H1 (cell line): Measurements from ENCODE around the gene FCER2. TPM values are rescaled to one million over a fixed set of nuclear protein-coding genes. Genes with fewer than 3 reads are reported as not detected.

Source experiments
- CTCF ChIA-PET: fragments of 300-600 bp; sonication (Branson Sonifier 250); formaldehyde crosslinking; loops from one replicate; lab custom pipeline; 2021; ENCODE audit not compliant: partially characterized antibody; lab: Charles Lee
- POLR2A ChIA-PET: fragments of 300-600 bp; sonication (Branson Sonifier 250); formaldehyde crosslinking; loops from one replicate; lab custom pipeline; 2021; ENCODE audit warnings: inconsistent platforms; ENCODE audit not compliant: partially characterized antibody; lab: Charles Lee
- DNase-seq, 2 experiments: peaks; one replicate each; pipeline versions ENCODE4 v3.0.0 to v3.0.0-alpha.2; 2010 to 2022; ENCODE audit warnings: low spot score in 2 of 2, low read depth in 1 of 2, mixed read lengths in 1 of 2
- FAIRE-seq: peaks from 2 replicates; lab custom pipeline; 2011; peaks lifted over from hg19 to GRCh38; lab: Jason Lieb, UNC
- H2AFZ ChIP-seq: 2 replicates; pipeline ENCODE4 v1.8.1; 2012; ENCODE audit warnings: low read length, inconsistent platforms
- H2AK5ac ChIP-seq: 2 replicates; pipeline ENCODE4 v1.6.1; 2013; ENCODE audit warnings: low read depth, low read length
- H2BK120ac ChIP-seq: replicated peaks from 2 replicates; pipeline ENCODE3; 2013; ENCODE audit warnings: low read depth, low read length, inconsistent platforms
- H2BK12ac ChIP-seq: 2 replicates; pipeline ENCODE4 v1.6.1; 2013; ENCODE audit warnings: low read depth, low read length
- H2BK15ac ChIP-seq: 2 replicates; pipeline ENCODE4 v1.6.1; 2013; ENCODE audit warnings: low read length
- H2BK20ac ChIP-seq: 2 replicates; pipeline ENCODE4 v1.6.1; 2013; ENCODE audit warnings: low read length
- H2BK5ac ChIP-seq: 2 replicates; pipeline ENCODE4 v1.6.1; 2013; ENCODE audit warnings: low read depth, low read length
- H3K14ac ChIP-seq: 2 replicates; pipeline ENCODE4 v1.6.1; 2013; ENCODE audit warnings: inconsistent platforms; ENCODE audit not compliant: insufficient read length
- H3K18ac ChIP-seq: 2 replicates; pipeline ENCODE4 v1.6.1; 2013; ENCODE audit warnings: low read length; ENCODE audit errors: extremely low read depth
- H3K23ac ChIP-seq: 2 replicates; pipeline ENCODE4 v1.6.1; 2013; ENCODE audit warnings: inconsistent platforms; ENCODE audit not compliant: insufficient read length
- H3K23me2 ChIP-seq: 2 replicates; pipeline ENCODE4 v1.6.1; 2013; ENCODE audit warnings: low read depth, low read length
- H3K27ac ChIP-seq: 2 replicates; pipeline ENCODE4 v1.6.1; 2011; ENCODE audit warnings: low read depth, low read length, inconsistent platforms
- H3K27me3 ChIP-seq, 4 experiments: replicated peaks in 1 of 4; 1 replicate in 1 of 4; 2 replicates in 3 of 4; pipeline versions ENCODE4 v1.6.1 to v1.8.1; 2011 to 2013; ENCODE audit warnings: low read length in 3 of 4, mild to moderate bottlenecking in 3 of 4, inconsistent platforms in 2 of 4, mixed read lengths in 2 of 4, moderate library complexity in 1 of 4; ENCODE audit not compliant: control insufficient read depth in 3 of 4, insufficient read depth in 3 of 4; ENCODE audit errors: extremely low read depth in 1 of 4
- H3K36me3 ChIP-seq, 4 experiments: 2 replicates each; pipeline versions ENCODE4 v1.6.1 to v1.8.1; 2011 to 2013; ENCODE audit warnings: mild to moderate bottlenecking in 4 of 4, low read length in 3 of 4, moderate library complexity in 2 of 4, control low read depth in 1 of 4, inconsistent platforms in 1 of 4; ENCODE audit not compliant: insufficient read depth in 4 of 4, control insufficient read depth in 2 of 4
- H3K4ac ChIP-seq: replicated peaks from 2 replicates; pipeline ENCODE3; 2013; ENCODE audit warnings: low read length, low read depth, mixed read lengths, inconsistent platforms; ENCODE audit not compliant: insufficient read length
- H3K4me1 ChIP-seq, 4 experiments: replicated peaks in 1 of 4; 1 replicate in 1 of 4; 2 replicates in 3 of 4; pipeline versions ENCODE4 v1.6.1 to v1.8.1; 2011 to 2013; ENCODE audit warnings: low read length in 3 of 4, inconsistent platforms in 2 of 4, mixed read lengths in 1 of 4; ENCODE audit not compliant: insufficient read depth in 4 of 4, control insufficient read depth in 3 of 4
- H3K4me2 ChIP-seq, 2 experiments: 2 replicates each; pipeline versions ENCODE4 v1.6.1 to v1.8.1; 2011 to 2013; ENCODE audit warnings: low read depth in 2 of 2, low read length in 2 of 2, control low read depth in 1 of 2, inconsistent platforms in 1 of 2, mild to moderate bottlenecking in 1 of 2; ENCODE audit not compliant: insufficient read depth in 1 of 2
- H3K4me3 ChIP-seq, 4 experiments: fragments of 200-600, 300-600 bp in 1 of 4; sonication (generic), shearing (Covaris generic), sonication (Bioruptor Twin) in 1 of 4; 2 replicates each; pipeline versions ENCODE4 v1.5.1 to v1.8.1; 2011 to 2016; ENCODE audit warnings: low read length in 4 of 4, low read depth in 3 of 4, control low read depth in 2 of 4, inconsistent platforms in 2 of 4, mild to moderate bottlenecking in 2 of 4, mixed read lengths in 1 of 4, moderate library complexity in 1 of 4; ENCODE audit not compliant: insufficient read depth in 2 of 4; ENCODE audit errors: extremely low read depth in 1 of 4
- H3K56ac ChIP-seq: replicated peaks from 2 replicates; pipeline ENCODE3; 2013; ENCODE audit warnings: low read depth, mild to moderate bottlenecking, mixed read lengths, low read length, inconsistent platforms; ENCODE audit not compliant: insufficient read length
- H3K79me1 ChIP-seq: 2 replicates; pipeline ENCODE4 v1.6.1; 2013; ENCODE audit warnings: low read depth, low read length, control low read depth
- H3K79me2 ChIP-seq, 2 experiments: 2 replicates each; pipeline versions ENCODE4 v1.6.1 to v1.8.1; 2012 to 2013; ENCODE audit warnings: low read length in 2 of 2, mild to moderate bottlenecking in 2 of 2, inconsistent platforms in 1 of 2; ENCODE audit not compliant: insufficient read depth in 2 of 2, control insufficient read depth in 1 of 2
- H3K9ac ChIP-seq, 4 experiments: replicated peaks in 1 of 4; 1 replicate in 1 of 4; 2 replicates in 3 of 4; pipeline versions ENCODE4 v1.6.1 to v1.8.1; 2011 to 2013; ENCODE audit warnings: low read depth in 3 of 4, low read length in 3 of 4, control low read depth in 2 of 4, mild to moderate bottlenecking in 2 of 4, moderate library complexity in 2 of 4, inconsistent platforms in 1 of 4; ENCODE audit errors: extremely low read depth in 1 of 4
- H3K9me3 ChIP-seq, 2 experiments: 2 replicates each; pipeline versions ENCODE4 v1.6.1 to v1.8.1; 2012 to 2013; ENCODE audit warnings: mild to moderate bottlenecking in 2 of 2, moderate library complexity in 2 of 2, control low read depth in 1 of 2, inconsistent platforms in 1 of 2, low read depth in 1 of 2, low read length in 1 of 2, mixed read lengths in 1 of 2; ENCODE audit not compliant: insufficient read depth in 2 of 2
- H4K20me1 ChIP-seq, 2 experiments: replicated peaks in 1 of 2; 2 replicates each; pipeline versions ENCODE3 to v1.8.1; 2011 to 2013; ENCODE audit warnings: inconsistent platforms in 2 of 2, low read length in 2 of 2, mild to moderate bottlenecking in 1 of 2; ENCODE audit not compliant: insufficient read depth in 2 of 2, control insufficient read depth in 1 of 2
- H4K5ac ChIP-seq: 2 replicates; pipeline ENCODE4 v1.6.1; 2013; ENCODE audit warnings: low read length, low read depth, mixed read lengths, inconsistent platforms; ENCODE audit not compliant: insufficient read length
- H4K8ac ChIP-seq: 2 replicates; pipeline ENCODE4 v1.8.0; 2013; ENCODE audit warnings: mild to moderate bottlenecking, moderate library complexity, low read length, inconsistent platforms; ENCODE audit not compliant: insufficient read depth; ENCODE audit errors: extremely low read depth
- H4K91ac ChIP-seq: replicated peaks from 2 replicates; pipeline ENCODE3; 2013; ENCODE audit warnings: low read length, mixed read lengths, inconsistent platforms; ENCODE audit not compliant: insufficient read length
- ASH2L ChIP-seq: fragments of 200-600, 300-600 bp; sonication (generic); IDR thresholded peaks from one replicate; pipeline ENCODE4 v1.7.1; 2017; ENCODE audit warnings: low read length
- CREB1 ChIP-seq: IDR thresholded peaks from 2 replicates; pipeline ENCODE4 v1.6.1; 2012; ENCODE audit warnings: inconsistent platforms
- HDAC6 ChIP-seq: IDR thresholded peaks from one replicate; pipeline ENCODE4 v1.7.1; 2012; ENCODE audit warnings: low read depth, mild to moderate bottlenecking, inconsistent platforms, low read length, moderate library complexity
- KDM1A ChIP-seq: fragments of 200-600, 300-600 bp; sonication (generic); IDR thresholded peaks from 2 replicates; pipeline ENCODE4 v1.7.1; 2016; ENCODE audit warnings: mild to moderate bottlenecking, low read length, borderline replicate concordance
- MAX ChIP-seq: IDR thresholded peaks from 2 replicates; pipeline ENCODE4 v1.6.1; 2012; ENCODE audit warnings: inconsistent platforms
- NANOG ChIP-seq: IDR thresholded peaks from 2 replicates; pipeline ENCODE4 v1.6.1; 2011; ENCODE audit warnings: low read length, low read depth, mild to moderate bottlenecking, inconsistent platforms; ENCODE audit not compliant: insufficient read depth, poor library complexity, severe bottlenecking
- NRF1 ChIP-seq: IDR thresholded peaks from 2 replicates; pipeline ENCODE4 v1.6.1; 2011; ENCODE audit warnings: mild to moderate bottlenecking, low read depth, low read length, improper control_type of control experiment
- RFX5 ChIP-seq: IDR thresholded peaks from 2 replicates; pipeline ENCODE4 v1.6.1; 2011; ENCODE audit warnings: low read depth, low read length, improper control_type of control experiment, borderline replicate concordance
- TAF1 ChIP-seq: IDR thresholded peaks from 2 replicates; pipeline ENCODE4 v1.6.1; 2011; ENCODE audit warnings: mild to moderate bottlenecking, low read depth, low read length
- YY1 ChIP-seq: IDR thresholded peaks from 2 replicates; pipeline ENCODE4 v1.6.1; 2011; ENCODE audit warnings: low read depth, mild to moderate bottlenecking, low read length
- WGBS, 2 experiments: shearing (Covaris generic) in 1 of 2; methylation state at CpG; one replicate each; pipeline versions ENCODE4 v1.1.6 to v1.1.7; 2013 to 2015; ENCODE audit warnings: low lambda C conversion rate in 2 of 2, mixed read lengths in 2 of 2, inconsistent platforms in 1 of 2, low coverage in 1 of 2, missing lambda C conversion rate in 1 of 2; ENCODE audit not compliant: insufficient replicate concordance in 2 of 2, insufficient coverage in 1 of 2, insufficient read length in 1 of 2; ENCODE audit errors: extremely low coverage in 1 of 2, missing lambda C conversion rate in 1 of 2; 5-methylcytosine and 5-hydroxymethylcytosine counted together
- polyA plus RNA-seq, 7 experiments: library from polyadenylated mRNA; depleted of rRNA in 3 of 7; stranded (reverse) in 5 of 7; unstranded in 2 of 7; fragments of >200 nt in 5 of 7; fragments of 200-250 nt in 2 of 7; gene quantifications; 1 replicate in 5 of 7; 2 replicates in 1 of 7; 4 replicates in 1 of 7; pipeline versions ENCODE4 v1.2.1 to v1.2.3, GENCODE V29; 2011 to 2013; ENCODE audit warnings: missing spikeins in 2 of 7, mixed read lengths in 2 of 7
- total RNA-seq: library from RNA; stranded (reverse); fragmentation: NEBNext Ultra II Directional; extraction: Animal tissue kit (Norgen Biotek cat#: 25700); gene quantifications from 2 replicates; pipeline ENCODE4 v1.2.1, GENCODE V29; 2021

The FCER2 gene
- total and polyA plus RNA-seq, 2 of the 8 experiments (the other 6 are each of a cell fraction or from before 2014, with no cell fraction given), result 0.67 TPM; not detected in 1

- WGBS, 2 experiments, result 81% methylated on average over 8 of the region's 8 CpGs; no CpG with 5 or more reads in 1 of the 2 experiments
- POLR2A ChIA-PET, result no interaction called here
- H3K9ac ChIP-seq, result no peak overlapping the region
- no peaks in the 10 kb centered on the region for H3K36me3 ChIP-seq
- H3K4me2 ChIP-seq, result no peak overlapping the region
- no peak overlapping the region for H3K4ac ChIP-seq
- no peak for TF ChIP-seq NRF1
- TF ChIP-seq ASH2L, result no peak
- TF ChIP-seq TAF1, result no peak
- no peak for TF ChIP-seq YY1
- TF ChIP-seq KDM1A, result no peak
- no peak for TF ChIP-seq CREB1
- no peak for TF ChIP-seq RFX5
- TF ChIP-seq NANOG, result no peak
- no peak for TF ChIP-seq HDAC6
- TF ChIP-seq MAX, result no peak
- no peak overlapping the region for H3K56ac ChIP-seq
- no peak overlapping the region for H3K27ac ChIP-seq
- H2AFZ ChIP-seq, result no peak overlapping the region
- H3K79me1 ChIP-seq, result no peaks in the 10 kb centered on the region
- no peak overlapping the region for H2BK120ac ChIP-seq
- CTCF ChIA-PET, result interaction anchor here (1.0 to 3.1 kb wide), 2 partner anchors 14 to 26 kb away, joined by 3 to 13 read pairs; partner anchors contain the start of gene TRAPPC5
- peaks cover 0 to 2% (median 0%) of the 10 kb centered on the region in 4 experiments; a peak in 4 of 7 replicates for H3K4me1 ChIP-seq
- no peak overlapping the region for H2BK20ac ChIP-seq
- no peak overlapping the region for H2BK12ac ChIP-seq
- DNase-seq, result no peak
- H4K5ac ChIP-seq, result no peak overlapping the region
- no peak overlapping the region for H3K18ac ChIP-seq
- peaks cover 0 to 1% of the 10 kb centered on the region in 2 experiments for H4K20me1 ChIP-seq
- H3K9me3 ChIP-seq, result no peaks in the 10 kb centered on the region
- H3K14ac ChIP-seq, result no peak overlapping the region
- H3K27me3 ChIP-seq, result peaks cover 2 to 18% (median 6%) of the 10 kb centered on the region in 4 experiments
- no peak for FAIRE-seq
- no peak overlapping the region for H2BK5ac ChIP-seq
- 0 out of 2 replicates have a peak, but pooled peaks cover 2% of the 10 kb centered on the region for H3K23me2 ChIP-seq
- H2BK15ac ChIP-seq, result no peak overlapping the region
- no peak overlapping the region for H4K91ac ChIP-seq
- H3K4me3 ChIP-seq, result no peak overlapping the region
- H2AK5ac ChIP-seq, result no peak overlapping the region
- no peaks in the 10 kb centered on the region for H3K79me2 ChIP-seq
- no peak overlapping the region for H4K8ac ChIP-seq
- no peak overlapping the region for H3K23ac ChIP-seq
These were observed 47.5 kb downstream of the FCER2 start for GRCh38 chr19:7654401-7654800.
